OCI-LY1 (cell line): Measurements from ENCODE around the gene PIK3CA.
"Not testable (repeated sequence)": the region's sequence is repeated elsewhere in the genome, so short reads cannot be mapped to it uniquely, and the experiment has no call there.

Experiments used
- EZH2 ChIP-seq: fragments of 200-600 bp; sonication (generic), shearing (Covaris generic); IDR thresholded peaks from 2 replicates; pipeline ENCODE4 v1.8.0; 2017; ENCODE audit warnings: borderline replicate concordance, mixed run types, mild to moderate bottlenecking, antibody characterized with exemption, low read length, moderate library complexity, mixed read lengths
- TF ChIP-seq, protein P1 (sequence below): fragments of 200-600 bp; sonication (generic), shearing (Covaris generic); IDR thresholded peaks from 2 replicates; pipeline ENCODE4 v1.5.1; 2017; ENCODE audit warnings: mild to moderate bottlenecking, antibody characterized with exemption, low read length, moderate library complexity, mixed read lengths

DNA sequence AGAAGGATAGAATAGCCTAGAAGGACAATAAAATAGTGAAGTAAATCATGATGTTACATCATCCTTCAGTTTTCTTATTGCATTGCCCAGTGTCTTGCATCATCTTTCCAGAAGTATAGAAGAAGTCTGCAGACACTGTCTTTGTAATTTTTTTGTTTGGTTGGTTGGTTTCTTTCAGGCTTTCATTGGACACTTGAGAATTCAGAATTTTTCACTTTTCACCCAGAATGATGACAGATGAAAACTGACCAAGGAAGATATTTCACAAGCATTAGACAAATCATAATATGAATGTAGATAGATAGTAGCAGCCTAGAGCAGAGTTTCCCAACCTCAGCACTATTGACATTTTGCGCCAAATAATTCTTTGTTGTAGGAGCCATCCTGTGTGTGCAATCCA lies 67.4 kb downstream of the PIK3CA start:
- TF ChIP-seq, protein P1, sequence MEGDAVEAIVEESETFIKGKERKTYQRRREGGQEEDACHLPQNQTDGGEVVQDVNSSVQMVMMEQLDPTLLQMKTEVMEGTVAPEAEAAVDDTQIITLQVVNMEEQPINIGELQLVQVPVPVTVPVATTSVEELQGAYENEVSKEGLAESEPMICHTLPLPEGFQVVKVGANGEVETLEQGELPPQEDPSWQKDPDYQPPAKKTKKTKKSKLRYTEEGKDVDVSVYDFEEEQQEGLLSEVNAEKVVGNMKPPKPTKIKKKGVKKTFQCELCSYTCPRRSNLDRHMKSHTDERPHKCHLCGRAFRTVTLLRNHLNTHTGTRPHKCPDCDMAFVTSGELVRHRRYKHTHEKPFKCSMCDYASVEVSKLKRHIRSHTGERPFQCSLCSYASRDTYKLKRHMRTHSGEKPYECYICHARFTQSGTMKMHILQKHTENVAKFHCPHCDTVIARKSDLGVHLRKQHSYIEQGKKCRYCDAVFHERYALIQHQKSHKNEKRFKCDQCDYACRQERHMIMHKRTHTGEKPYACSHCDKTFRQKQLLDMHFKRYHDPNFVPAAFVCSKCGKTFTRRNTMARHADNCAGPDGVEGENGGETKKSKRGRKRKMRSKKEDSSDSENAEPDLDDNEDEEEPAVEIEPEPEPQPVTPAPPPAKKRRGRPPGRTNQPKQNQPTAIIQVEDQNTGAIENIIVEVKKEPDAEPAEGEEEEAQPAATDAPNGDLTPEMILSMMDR: not testable (repeated sequence)
- not testable (repeated sequence) for TF ChIP-seq EZH2
